ENCODE measurements around the gene TBCE. TPM values are rescaled to one million over a fixed set of nuclear protein-coding genes. Genes with fewer than 3 reads are reported as not detected.

The TBCE gene
- total RNA-seq, 4 donors from 2014 or later, result 38.0 to 50.3 (median 44.8) TPM

- Histone ChIP-seq H3K4me3 (replicated peaks in 1 of 3) (no peak overlapping the region), H3K27me3 (no peaks in the 10 kb centered on the region), H3K9me3 (no peaks in the 10 kb centered on the region), H3K27ac (peak overlapping the region; percentile 59 to 92 (median 82)), H3K4me1 (peaks cover 38 to 45% of the 10 kb centered on the region in 2 donors), H3K36me3 (no peaks in the 10 kb centered on the region)
- intact Hi-C loops (cut with DNase I), result no loop called here
- TF ChIP-seq POLR2A (IDR thresholded peaks at IDR 0.05) (no peak), CTCF (IDR thresholded peaks at IDR 0.05) (no peak)
- 93 to 100% methylated on average over 1 of the region's 1 CpG for WGBS, 2 donors
- no peak for DNase-seq
Observed at GRCh38 chr1:235403593-235403992, 36.4 kb downstream of the TBCE start.

- intact Hi-C loops (cut with DNase I), result no loop called here
- Histone ChIP-seq H3K27me3 (no peaks in the 10 kb centered on the region), H3K27ac (peak overlapping the region in 1 of 3 donors; percentile 92), H3K36me3 (no peaks in the 10 kb centered on the region), H3K9me3 (no peaks in the 10 kb centered on the region), H3K4me3 (replicated peaks in 1 of 3) (no peak overlapping the region), H3K4me1 (peaks cover 39 to 47% of the 10 kb centered on the region in 2 donors)
- 92 to 97% methylated on average over 5 of the region's 5 CpGs for WGBS, 2 donors
- no peak for DNase-seq
- TF ChIP-seq POLR2A (IDR thresholded peaks at IDR 0.05) (no peak), CTCF (IDR thresholded peaks at IDR 0.05) (no peak)
Observed at GRCh38 chr1:235404190-235404589, 37.0 kb downstream of the TBCE start.

- H3K4me3 ChIP-seq (replicated peaks in 1 of 3), result no peak overlapping the region
- H3K9me3 ChIP-seq, result no peaks in the 10 kb centered on the region
- TF ChIP-seq POLR2A (IDR thresholded peaks at IDR 0.05) (no peak), CTCF (IDR thresholded peaks at IDR 0.05) (no peak)
- no peaks in the 10 kb centered on the region for H3K27me3 ChIP-seq
- intact Hi-C loops (cut with DNase I), result no loop called here
- WGBS, 2 donors, result 38 to 46% methylated on average over 5 of the region's 5 CpGs
- H3K36me3 ChIP-seq, result no peaks in the 10 kb centered on the region
- peak; percentile 56 to 58 for DNase-seq
- H3K4me1 ChIP-seq, result peaks cover 25 to 39% of the 10 kb centered on the region in 2 donors
- peak overlapping the region; percentile 49 to 86 (median 57) for H3K27ac ChIP-seq
Observed at GRCh38 chr1:235407419-235407818, 40.2 kb downstream of the TBCE start.

- Histone ChIP-seq H3K4me3 (replicated peaks in 1 of 3) (no peak overlapping the region), H3K9me3 (no peaks in the 10 kb centered on the region), H3K36me3 (no peaks in the 10 kb centered on the region), H3K27me3 (no peaks in the 10 kb centered on the region), H3K27ac (peak overlapping the region in 2 of 3 donors; percentile 57 to 86), H3K4me1 (peaks cover 16 to 30% of the 10 kb centered on the region in 2 donors)
- no peak for DNase-seq
- intact Hi-C loops (cut with DNase I), result no loop called here
- 57 to 63% methylated on average over 3 of the region's 3 CpGs for WGBS, 2 donors
- TF ChIP-seq CTCF (IDR thresholded peaks at IDR 0.05), result no peak
- no peak for TF ChIP-seq POLR2A (IDR thresholded peaks at IDR 0.05)
Observed at GRCh38 chr1:235408503-235408960, 41.3 kb downstream of the TBCE start.

- peak overlapping the region; percentile 17 to 57 (median 46) for H3K27ac ChIP-seq
- peaks cover 16 to 28% of the 10 kb centered on the region in 2 donors for H3K4me1 ChIP-seq
- no peak overlapping the region for H3K4me3 ChIP-seq (replicated peaks in 1 of 3)
- DNase-seq, result no peak
- H3K9me3 ChIP-seq, result no peaks in the 10 kb centered on the region
- WGBS, 2 donors, result 77 to 83% methylated on average over 7 of the region's 7 CpGs
- no peaks in the 10 kb centered on the region for H3K27me3 ChIP-seq
- TF ChIP-seq POLR2A (IDR thresholded peaks at IDR 0.05) (no peak), CTCF (IDR thresholded peaks at IDR 0.05) (no peak)
- intact Hi-C loops (cut with DNase I), result no loop called here
- H3K36me3 ChIP-seq, result no peaks in the 10 kb centered on the region
Observed at GRCh38 chr1:235409042-235409820, 42.0 kb downstream of the TBCE start.
